GM19099 (cell line): ENCODE measurements around the gene KLHL29.

Experiments
- POLR2A ChIP-seq: IDR thresholded peaks from 3 replicates; pipeline ENCODE4 v1.6.1; 2011; ENCODE audit warnings: low read depth; ENCODE audit not compliant: insufficient read length; ENCODE audit errors: extremely low read depth

The KLHL29 gene

DNA sequence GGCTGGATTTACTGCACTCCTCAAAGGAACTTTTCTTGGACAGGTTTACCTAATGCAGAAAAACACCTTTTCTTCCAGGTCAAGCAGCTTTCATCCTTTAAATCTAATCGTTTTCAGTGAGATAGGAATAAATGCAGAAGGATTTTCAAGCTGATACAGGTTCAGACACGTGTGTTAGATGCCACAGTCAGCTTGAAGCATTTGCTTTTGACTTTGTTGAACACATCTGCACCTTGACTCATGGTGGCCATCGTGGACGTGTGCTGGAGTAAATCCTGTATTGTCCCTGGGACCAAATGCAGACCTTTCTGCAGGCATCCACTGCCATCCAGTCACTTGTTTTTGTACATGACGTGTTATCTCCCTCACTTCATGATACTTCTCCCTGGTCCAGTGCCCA lies 61.9 kb downstream of the KLHL29 start:
- TF ChIP-seq POLR2A, result no peak

DNA sequence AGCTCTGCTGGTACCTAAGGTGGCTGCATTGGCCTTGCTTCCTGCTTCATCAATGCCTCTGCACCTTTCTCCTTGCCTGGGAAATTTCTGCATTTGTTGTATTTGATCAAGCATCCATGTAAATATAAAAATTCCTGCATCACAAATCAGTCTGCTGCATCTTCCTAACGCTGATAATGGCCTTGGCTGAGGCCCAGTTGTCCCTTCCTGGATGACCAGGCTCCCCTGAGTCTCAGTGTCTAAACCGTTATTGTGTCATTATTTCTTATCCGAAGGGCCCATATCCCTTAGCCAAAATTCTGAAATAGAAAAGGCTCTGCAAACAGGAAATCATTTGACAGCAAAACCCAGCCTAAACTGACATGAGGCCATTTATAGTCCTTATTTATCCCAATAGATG lies 62.4 kb downstream of the KLHL29 start:
- no peak for TF ChIP-seq POLR2A

DNA sequence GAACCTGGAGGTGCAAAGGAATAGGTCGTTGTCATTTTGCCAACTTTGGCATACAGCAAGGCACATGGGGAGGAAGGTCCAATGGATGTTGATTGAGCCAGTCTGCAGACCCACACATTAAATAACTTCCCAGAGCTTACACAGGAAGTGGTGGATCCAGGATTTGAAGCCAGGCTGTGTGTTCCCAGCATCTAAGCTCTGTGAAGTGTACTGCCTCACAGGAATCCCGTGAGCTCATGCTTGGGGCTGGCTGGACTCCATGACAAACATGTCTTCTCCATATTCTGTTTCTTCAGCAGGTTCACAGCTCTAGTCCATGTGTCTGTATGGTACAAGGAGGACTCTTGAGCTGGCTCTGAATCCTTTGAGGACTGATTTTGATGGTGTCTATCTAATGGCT lies 63.9 kb downstream of the KLHL29 start:
- no peak for TF ChIP-seq POLR2A

DNA sequence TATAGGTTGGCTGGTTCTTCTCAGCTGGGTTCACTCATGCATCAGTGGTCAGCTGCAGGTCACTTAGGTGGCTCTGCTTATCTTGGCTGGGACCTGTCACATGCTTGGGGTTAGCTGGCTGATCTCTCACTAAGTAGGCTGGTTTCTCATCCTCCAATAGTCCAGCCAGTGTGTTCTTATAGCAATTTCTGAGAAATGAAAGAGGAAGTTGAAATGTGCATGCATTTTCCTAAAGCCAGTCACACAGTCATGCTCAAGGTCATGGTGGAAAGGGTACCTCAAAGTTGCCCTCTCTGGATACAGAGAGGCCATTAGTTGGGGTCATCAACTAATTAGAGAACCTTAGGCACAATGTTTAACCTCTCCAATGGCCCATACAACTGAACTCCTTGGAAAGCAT lies 64.4 kb downstream of the KLHL29 start:
- TF ChIP-seq POLR2A, result no peak

DNA sequence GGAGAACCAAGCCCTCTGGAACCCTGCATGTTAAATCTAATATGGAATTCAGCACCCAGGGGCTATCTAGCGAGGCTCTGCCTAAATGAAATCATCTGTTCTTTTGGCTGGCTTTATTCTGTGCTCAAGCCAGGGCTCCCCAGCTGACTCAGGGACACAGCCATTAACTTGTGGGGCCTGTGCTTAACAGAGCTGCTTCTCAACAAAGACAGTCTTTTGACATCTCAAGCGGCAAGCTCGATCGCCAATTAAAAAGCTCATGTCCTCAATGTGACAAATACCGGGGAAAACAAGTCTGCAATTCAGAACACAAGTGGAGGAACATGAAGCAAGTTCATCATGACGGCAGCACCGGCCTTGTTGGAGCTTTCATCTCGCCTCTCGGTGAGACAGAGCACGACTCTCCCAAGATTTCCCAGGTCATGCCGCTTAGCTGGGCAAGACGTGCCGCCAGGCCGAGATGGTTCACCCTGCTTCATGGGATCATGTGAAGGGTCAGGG lies 64.9 kb downstream of the KLHL29 start:
- TF ChIP-seq POLR2A, result no peak

DNA sequence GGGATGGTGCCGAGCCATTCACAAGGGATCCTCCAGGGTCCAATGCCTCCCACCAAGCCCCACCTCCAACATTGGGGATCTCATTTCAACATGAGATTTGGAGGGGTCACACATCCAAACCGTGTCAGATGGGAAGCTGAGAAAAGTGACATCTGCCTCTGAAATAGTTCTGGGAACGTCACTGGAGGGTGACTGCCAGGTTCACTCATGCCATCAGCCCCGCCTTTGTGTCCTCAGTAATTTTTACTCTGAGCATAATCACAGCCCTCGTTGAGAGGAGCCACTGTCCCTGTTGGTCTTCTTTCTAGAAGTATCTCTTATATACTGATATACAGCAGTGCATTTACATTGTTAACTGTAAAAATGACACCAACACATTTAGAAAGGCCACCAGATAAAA lies 67.4 kb downstream of the KLHL29 start:
- no peak for TF ChIP-seq POLR2A

DNA sequence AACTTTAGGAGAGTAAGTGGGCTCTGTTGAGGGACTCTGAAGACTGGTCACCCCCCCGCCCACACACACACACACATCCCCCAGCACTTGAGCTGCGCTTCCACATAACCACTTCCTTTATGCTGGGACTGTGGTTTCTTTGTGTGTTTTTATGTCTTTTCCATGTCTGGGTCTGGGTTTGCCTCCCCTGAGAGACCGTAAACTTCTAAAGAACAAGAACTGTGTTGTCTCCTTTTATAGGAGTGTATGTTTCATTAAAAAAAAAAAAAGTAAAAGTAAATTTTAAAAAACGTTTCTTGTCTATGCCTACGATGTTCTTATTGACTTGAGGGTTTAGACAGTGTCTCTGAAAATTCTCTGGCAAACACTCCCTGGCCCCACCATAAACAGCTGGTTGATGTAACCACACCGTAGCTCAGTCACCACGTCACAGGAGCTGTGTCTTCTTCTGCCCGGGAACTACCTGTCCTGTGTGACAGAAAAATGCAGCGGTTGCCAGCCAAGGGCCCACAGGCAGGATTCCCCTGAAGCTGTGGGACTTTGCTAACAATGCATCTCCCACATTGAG lies 68.0 kb downstream of the KLHL29 start:
- no peak for TF ChIP-seq POLR2A

DNA sequence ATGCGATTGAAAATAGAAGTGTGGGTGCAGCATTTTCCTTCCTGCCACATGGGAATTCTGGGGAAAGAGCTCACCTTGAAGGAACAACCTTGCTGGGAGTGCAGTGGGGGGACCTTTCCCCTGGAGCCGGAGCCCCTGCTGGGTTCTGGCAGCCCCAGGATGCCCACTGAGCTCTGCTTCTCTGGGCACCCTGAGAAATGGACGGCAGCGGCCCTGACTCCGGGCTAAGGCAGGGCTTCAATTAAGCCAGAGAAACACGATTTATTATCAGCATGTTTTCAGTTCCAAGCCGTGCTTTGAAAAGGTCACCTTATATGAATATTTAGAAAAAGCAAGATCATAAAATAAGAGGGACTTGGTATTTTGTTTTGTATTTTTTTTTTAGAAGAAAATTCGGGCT lies 68.5 kb downstream of the KLHL29 start:
- TF ChIP-seq POLR2A, result no peak

DNA sequence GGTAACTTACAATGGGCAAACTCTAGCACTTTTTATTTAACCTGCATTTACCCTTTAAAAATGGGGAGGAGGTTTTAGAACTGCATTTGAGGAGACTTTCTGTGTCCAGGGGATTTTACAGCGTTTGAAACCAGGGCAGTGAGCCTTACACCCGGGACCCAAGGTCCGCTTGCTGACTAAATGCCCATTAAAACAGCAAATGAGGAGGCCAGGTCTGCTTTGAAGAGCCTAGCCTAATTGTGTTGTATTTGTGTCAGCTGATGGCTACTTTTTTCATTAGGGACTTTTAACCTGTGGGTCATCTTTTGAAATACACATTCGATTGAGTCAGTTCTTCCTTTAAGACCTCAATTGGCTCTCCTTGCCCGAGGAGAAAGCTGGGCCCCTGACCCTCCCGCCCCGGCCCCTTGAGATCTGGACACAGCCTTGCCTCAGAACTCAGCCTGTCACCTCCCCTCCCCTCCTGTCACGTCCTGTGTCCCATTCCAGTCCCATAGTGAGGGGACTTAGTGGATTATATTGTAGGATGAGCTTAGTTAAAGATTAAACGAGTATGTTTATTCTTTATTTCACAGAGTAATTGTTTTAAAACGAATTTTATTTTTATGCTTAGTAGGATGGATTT lies 69.0 kb downstream of the KLHL29 start:
- TF ChIP-seq POLR2A, result no peak

DNA sequence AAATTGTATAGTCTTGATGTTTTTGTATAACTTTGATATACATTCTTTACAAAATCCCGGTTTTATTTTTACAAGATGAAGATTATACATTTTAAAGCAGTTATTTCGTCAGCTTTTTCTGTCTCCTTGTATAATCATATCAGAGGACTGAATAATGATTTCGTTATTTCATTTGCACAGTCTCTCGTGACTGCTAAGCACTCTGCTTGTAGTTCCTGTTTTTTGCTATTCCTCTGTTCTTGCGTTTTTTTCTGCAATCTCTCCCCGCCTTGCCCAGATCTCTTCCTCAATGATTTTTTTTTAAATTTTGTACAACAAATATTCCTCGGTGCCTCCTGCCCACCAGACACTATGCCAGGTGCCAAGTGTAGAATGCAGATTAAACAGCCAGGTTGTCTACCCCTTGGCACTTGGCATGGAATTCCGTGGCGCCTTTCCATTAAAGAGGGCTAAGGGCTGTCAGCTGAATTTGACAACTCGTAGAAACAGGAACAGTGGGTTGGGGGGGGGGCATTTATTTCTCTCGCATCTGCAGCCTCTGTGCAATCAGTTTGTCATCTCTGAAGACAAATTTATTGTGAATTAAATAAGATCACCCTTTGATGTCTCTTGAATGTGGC lies 69.6 kb downstream of the KLHL29 start:
- TF ChIP-seq POLR2A, result no peak

DNA sequence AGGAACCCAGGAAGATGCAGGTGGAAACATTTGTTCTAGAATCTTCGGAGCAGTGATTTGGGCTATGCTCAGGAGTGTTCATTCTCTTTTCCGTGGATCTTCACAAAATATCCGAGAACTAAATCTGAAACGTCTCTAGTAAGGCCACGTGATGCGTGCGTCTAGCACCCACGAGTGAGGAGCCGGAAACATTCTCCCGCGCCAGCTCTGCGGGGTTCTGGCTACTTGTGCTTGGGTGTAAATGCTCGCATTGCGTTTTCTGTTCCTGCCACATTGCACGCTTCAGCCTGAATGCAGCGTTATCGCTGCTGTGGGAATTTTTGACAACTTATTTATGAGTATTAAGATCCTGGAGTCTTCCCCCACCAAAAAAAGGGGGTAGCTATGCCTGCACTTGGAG lies 71.4 kb downstream of the KLHL29 start:
- TF ChIP-seq POLR2A, result no peak

DNA sequence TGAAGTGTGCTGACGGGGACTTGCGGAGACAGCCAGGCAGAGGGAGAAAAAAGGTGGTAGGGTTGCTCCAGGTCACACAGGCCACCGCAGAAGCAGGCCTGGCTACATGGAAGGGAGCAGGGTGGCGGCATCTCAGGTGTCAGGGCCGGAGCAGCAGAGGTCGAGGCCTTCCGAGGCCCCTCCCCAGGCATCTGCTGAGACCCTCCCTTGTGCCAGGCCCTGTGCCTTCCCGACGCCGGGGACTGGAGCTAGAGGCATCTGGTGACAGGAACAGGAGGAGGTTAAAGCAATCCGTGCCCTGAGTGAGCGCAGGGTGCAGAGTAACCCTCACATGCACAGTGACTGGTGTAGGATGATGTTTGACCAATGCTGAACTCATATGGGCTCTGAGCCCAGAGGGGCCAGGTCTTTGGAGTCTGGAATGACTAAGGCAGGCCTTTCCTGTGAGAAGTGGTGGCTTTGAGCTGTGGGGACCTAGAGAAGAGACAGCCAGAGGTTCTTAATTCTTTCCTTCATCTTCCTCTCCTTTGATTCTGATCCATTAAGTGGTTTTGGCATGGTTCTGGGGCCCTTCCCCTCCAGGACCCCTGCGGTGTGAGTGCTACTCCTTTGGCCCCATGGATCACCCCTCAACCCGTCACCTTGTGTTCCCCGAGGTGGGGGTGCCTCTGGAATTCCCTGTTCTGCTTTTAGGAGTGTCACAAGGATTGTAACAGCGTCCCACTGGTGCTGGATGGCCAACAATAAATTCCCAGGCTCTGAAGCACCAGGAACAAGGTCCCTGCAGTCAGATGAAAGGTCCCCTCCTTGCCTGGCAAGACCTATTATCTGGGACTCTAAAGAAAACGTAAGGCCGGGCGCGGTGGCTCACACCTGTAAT lies 72.1 kb downstream of the KLHL29 start:
- TF ChIP-seq POLR2A, result no peak

DNA sequence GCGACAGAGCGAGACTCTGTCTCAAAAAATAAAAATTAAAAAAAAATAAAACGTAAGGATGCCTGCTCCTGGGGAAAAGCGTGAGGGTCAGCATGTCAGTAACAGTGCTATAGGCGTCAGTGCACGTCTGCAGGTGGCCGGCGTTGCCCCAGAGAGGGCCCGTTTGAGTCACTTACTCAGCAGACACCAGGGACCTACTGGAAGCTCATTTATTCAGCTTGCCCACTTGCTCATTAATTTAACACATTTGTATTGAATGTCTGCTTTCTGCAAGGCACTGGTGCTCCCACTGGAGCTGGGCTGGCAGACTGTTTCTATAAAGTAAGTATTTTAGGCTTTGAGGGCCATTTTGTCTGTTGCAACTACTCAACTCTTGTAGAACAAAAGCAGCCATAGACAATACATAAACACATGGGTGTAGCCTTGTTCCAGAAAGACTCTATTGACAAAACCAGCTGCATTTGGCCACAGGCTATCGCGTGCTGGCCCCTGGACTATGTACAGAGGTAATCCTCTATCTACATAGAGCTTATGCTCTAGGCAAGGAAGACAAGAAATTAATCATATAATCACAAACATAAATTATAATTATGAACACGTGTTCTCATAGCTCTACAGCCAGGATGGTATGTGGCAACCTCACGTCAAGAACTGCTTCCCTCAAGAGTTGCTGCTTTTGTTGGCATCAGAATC lies 73.2 kb downstream of the KLHL29 start:
- no peak for TF ChIP-seq POLR2A

DNA sequence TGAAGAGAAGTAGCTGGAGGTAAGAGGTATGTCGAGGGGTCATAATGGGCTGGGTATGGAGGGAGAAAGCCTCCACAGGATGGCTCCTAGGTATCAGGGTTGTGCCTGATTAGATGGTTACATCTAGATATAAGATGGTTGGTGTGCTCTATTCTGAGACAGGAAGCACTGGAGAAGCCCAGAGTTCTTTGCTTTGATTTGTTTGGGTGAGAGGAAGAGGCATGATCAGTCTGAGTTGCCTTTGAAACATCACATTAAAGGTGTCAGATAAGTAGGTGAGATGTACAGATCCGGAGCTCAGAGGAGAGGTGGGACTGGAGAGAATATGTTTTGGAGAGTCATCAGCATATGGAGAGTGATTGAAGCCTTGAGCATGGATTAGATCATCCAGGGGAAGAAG lies 74.1 kb downstream of the KLHL29 start:
- no peak for TF ChIP-seq POLR2A

DNA sequence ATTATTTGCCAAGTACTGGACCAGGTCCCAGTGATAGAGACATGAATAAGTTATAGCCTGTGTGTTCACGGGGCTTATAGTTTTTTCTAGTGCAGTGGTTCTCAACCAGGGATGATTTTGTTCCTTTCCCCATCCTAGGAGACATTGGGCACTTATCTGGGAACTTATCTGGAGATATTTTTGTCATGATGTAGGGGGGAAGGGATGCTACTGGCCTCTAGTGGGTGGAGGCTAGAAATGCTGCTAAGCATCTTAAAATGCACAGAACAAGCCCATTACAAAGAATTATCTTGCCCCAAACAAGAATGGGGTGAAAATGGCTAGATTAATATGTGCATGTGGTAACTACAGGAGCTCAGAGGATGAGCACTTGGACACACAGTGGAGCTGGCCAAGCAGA lies 75.2 kb downstream of the KLHL29 start:
- TF ChIP-seq POLR2A, result no peak
